ENCODE results near the gene IFNA10.
"Not testable (repeated sequence)": the region's sequence is repeated elsewhere in the genome, so short reads cannot be mapped to it uniquely, and the experiment has no call there.

IFNA10 gene

DNA sequence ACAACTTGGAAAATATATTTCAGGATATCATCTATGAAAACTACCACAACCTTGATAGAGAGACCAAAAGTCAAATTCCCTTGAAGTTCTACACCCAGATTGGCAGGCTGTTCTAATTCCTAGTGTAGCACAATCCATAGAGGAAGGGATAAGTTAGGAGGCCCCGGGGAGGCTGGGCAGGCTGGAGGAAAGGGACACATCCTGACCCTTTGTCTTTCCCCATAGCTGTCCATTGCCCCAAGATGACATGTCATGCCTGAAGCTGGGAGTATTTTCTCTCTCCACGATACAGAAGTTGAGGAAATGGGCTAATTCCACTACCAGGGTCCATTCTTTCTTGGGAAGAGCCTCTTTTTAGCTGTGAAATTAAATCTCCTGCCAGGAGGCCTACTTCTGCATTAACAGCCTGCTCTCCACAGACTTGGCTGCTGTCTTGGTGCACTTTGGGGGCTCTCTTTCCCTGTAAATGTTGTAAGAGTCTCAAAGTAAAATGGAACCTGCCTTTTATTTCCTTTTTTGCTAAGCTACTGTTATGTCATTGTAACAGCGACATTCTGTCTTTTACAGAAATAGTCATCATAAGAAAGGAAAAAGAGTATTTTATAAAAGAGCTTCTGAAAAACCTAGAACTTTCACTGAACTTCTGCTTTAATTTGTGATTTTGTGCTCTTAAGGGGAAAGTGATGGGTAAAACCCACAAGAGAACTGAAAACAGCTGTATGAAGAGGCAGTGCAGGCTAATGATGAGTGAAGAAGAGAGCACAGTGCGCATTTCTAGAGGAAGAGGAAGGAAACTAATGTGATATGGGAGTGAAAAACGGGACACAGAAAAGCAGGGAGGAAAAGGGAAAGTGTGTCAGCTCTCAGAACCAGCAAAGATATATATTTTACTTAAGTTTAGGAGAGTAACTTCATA, 6.7 kb upstream of the IFNA10 start:
- ChIA-PET POLR2A (interaction anchor here (1.1 kb wide), 1 partner anchor 18 kb away, joined by 3 read pairs; no protein-coding TSS in a partner anchor), CTCF (interaction anchor here (0.6 to 2.7 kb wide), 16 partner anchors 10 to 582 kb away, joined by 3 to 17 read pairs (median 4); no protein-coding TSS in a partner anchor)
- TF ChIP-seq PRDM1 (tag by site-specific recombination; IDR thresholded peaks at IDR 0.05): 0 out of 2 replicates have a peak, but pooled peaks have one; percentile 31
- H3K9me3 ChIP-seq (ENCODE audit: control insufficient read depth, insufficient read depth, low read depth, low read length); H3K27ac ChIP-seq (ENCODE audit: extremely low read depth, low read depth, low read length); H3K36me3 ChIP-seq (ENCODE audit: control insufficient read depth in 2 of 2, insufficient read depth in 1 of 2, low read length in 2 of 2); H3K4me1 ChIP-seq (ENCODE audit: control insufficient read depth, insufficient read depth, low read length); H3K4me3 ChIP-seq (ENCODE audit: low read depth, low read length): not testable (repeated sequence)

DNA sequence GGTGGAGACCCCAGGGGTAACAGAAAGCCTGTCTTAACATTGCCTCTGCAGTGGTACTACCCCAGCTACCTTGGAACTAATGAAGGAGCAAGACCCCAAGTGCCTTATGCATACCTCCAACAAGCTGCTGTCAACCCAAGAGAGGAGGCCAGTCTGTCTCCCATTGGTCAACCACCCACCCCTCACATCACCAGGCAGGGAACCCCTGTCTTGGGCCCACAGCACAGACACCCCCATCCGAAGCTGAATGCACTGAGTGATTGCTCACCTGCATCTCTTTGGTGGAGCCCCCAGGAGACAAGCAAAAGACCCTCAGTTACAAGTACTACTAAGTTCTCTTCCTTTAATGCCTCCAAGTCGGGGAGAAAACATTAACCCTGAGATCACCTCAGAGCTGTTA, 5.2 kb upstream of the IFNA10 start:
- H3K4me3 ChIP-seq (ENCODE audit: low read depth, low read length); H3K9me3 ChIP-seq (ENCODE audit: control insufficient read depth, insufficient read depth, low read depth, low read length); POLR2A ChIA-PET; H3K4me1 ChIP-seq (ENCODE audit: control insufficient read depth, insufficient read depth, low read length); H3K27ac ChIP-seq (ENCODE audit: extremely low read depth, low read depth, low read length); H3K36me3 ChIP-seq (ENCODE audit: control insufficient read depth in 2 of 2, insufficient read depth in 1 of 2, low read length in 2 of 2): not testable (repeated sequence)
- CTCF ChIA-PET: interaction anchor here (0.9 to 2.0 kb wide), 4 partner anchors 9 to 243 kb away, joined by 3 to 8 read pairs (median 6); no protein-coding TSS in a partner anchor

DNA sequence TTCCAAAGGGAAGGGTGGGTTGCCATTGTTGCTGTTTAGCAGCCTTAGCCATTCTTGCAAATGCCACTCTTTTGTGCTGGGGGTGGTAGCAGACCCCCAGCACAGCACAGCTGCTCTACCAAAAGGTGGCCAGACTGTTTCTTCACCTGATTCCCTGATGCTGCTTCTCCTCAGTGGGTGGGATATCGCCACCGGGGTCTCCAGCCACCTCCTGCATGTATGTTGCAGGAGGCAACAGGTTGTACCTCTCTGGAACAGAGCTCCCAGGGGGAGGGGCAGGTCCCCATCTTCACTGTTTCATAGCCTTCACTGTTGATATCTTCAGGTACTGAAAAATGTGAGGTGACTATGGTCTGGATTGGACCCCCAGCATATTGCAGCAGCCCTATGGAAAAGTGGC, 3.8 kb upstream of the IFNA10 start:
- POLR2A ChIA-PET; H3K36me3 ChIP-seq (ENCODE audit: control insufficient read depth in 2 of 2, insufficient read depth in 1 of 2, low read length in 2 of 2); H3K27ac ChIP-seq (ENCODE audit: extremely low read depth, low read depth, low read length); H3K4me3 ChIP-seq (ENCODE audit: low read depth, low read length); H3K9me3 ChIP-seq (ENCODE audit: control insufficient read depth, insufficient read depth, low read depth, low read length); H3K4me1 ChIP-seq (ENCODE audit: control insufficient read depth, insufficient read depth, low read length): not testable (repeated sequence)
- CTCF ChIA-PET: interaction anchor here (0.9 to 2.0 kb wide), 2 partner anchors 16 kb away, joined by 4 to 8 read pairs; no protein-coding TSS in a partner anchor

DNA sequence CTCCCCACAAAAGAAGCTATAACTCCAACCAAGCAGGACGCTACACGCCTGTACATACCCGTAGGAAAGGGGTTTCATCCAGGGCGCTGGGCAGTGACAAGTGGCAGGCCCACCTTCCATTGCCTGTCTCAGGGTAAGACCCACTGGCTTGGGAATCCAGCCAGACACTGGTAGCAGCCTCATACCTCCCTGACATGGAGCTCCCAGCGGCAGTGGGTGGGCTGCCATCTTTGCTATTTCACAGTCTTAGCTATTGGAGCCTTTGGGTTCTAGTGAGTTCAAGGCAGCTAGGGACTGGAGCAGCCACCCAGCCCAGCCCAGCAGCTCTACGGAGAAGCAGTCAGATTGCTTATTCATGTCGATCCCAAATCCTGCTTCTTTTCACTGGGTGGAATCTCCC, 3.4 kb upstream of the IFNA10 start:
- Histone ChIP-seq H3K4me1 (ENCODE audit: control insufficient read depth, insufficient read depth, low read length) (no peaks in the 10 kb centered on the region), H3K9me3 (ENCODE audit: control insufficient read depth, insufficient read depth, low read depth, low read length) (no peaks in the 10 kb centered on the region), H3K4me3 (ENCODE audit: low read depth, low read length) (no peak overlapping the region), H3K36me3 (ENCODE audit: control insufficient read depth in 2 of 2, insufficient read depth in 1 of 2, low read length in 2 of 2) (no peaks in the 10 kb centered on the region), H3K27ac (ENCODE audit: extremely low read depth, low read depth, low read length) (no peak overlapping the region)
- TF ChIP-seq, protein P1, sequence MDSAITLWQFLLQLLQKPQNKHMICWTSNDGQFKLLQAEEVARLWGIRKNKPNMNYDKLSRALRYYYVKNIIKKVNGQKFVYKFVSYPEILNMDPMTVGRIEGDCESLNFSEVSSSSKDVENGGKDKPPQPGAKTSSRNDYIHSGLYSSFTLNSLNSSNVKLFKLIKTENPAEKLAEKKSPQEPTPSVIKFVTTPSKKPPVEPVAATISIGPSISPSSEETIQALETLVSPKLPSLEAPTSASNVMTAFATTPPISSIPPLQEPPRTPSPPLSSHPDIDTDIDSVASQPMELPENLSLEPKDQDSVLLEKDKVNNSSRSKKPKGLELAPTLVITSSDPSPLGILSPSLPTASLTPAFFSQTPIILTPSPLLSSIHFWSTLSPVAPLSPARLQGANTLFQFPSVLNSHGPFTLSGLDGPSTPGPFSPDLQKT (IDR thresholded peaks at IDR 0.05; ENCODE audit: borderline replicate concordance, low read depth, low read length): no peak
- TF ChIP-seq ZNF514 (tag by site-specific recombination; IDR thresholded peaks at IDR 0.05): no peak
- TF ChIP-seq, protein P2, sequence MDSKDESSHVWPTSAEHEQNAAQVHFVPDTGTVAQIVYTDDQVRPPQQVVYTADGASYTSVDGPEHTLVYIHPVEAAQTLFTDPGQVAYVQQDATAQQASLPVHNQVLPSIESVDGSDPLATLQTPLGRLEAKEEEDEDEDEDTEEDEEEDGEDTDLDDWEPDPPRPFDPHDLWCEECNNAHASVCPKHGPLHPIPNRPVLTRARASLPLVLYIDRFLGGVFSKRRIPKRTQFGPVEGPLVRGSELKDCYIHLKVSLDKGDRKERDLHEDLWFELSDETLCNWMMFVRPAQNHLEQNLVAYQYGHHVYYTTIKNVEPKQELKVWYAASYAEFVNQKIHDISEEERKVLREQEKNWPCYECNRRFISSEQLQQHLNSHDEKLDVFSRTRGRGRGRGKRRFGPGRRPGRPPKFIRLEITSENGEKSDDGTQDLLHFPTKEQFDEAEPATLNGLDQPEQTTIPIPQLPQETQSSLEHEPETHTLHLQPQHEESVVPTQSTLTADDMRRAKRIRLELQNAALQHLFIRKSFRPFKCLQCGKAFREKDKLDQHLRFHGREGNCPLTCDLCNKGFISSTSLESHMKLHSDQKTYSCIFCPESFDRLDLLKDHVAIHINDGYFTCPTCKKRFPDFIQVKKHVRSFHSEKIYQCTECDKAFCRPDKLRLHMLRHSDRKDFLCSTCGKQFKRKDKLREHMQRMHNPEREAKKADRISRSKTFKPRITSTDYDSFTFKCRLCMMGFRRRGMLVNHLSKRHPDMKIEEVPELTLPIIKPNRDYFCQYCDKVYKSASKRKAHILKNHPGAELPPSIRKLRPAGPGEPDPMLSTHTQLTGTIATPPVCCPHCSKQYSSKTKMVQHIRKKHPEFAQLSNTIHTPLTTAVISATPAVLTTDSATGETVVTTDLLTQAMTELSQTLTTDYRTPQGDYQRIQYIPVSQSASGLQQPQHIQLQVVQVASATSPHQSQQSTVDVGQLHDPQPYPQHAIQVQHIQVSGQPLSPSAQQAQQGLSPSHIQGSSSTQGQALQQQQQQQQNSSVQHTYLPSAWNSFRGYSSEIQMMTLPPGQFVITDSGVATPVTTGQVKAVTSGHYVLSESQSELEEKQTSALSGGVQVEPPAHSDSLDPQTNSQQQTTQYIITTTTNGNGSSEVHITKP (tag by site-specific recombination; IDR thresholded peaks at IDR 0.05): no peak
- no peak for TF ChIP-seq SCRT2 (tag by site-specific recombination; IDR thresholded peaks at IDR 0.05)
- ChIA-PET CTCF (interaction anchor here (0.9 kb wide), 1 partner anchor 15 kb away, joined by 4 read pairs; no protein-coding TSS in a partner anchor), POLR2A (no interaction called here)

DNA sequence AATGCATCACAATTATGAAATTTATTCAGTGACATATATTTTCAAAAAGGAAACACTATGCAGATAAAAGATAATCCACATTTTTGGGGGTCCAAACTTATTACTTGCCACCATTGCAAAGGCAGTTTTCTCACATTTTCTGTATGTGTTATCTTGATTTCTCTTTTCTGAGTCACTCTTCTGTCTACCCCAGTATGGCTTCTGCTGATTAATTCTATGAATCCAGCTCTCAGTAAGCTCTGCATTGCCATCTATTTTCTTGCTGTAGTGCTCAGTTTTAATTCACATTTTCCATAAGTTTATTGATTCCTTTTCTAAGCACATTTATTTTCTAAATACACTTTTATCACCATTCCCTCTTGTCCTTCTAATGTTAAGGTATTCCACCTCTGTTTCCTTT, 1.7 kb downstream of the IFNA10 start:
- Histone ChIP-seq H3K9me3 (ENCODE audit: control insufficient read depth, insufficient read depth, low read depth, low read length) (no peaks in the 10 kb centered on the region), H3K36me3 (ENCODE audit: control insufficient read depth in 2 of 2, insufficient read depth in 1 of 2, low read length in 2 of 2) (no peaks in the 10 kb centered on the region), H3K27ac (ENCODE audit: extremely low read depth, low read depth, low read length) (no peak overlapping the region), H3K4me1 (ENCODE audit: control insufficient read depth, insufficient read depth, low read length) (no peaks in the 10 kb centered on the region), H3K4me3 (ENCODE audit: low read depth, low read length) (no peak overlapping the region)
- ChIA-PET CTCF (no interaction called here), POLR2A (no interaction called here)
- TF ChIP-seq ZNF223 (tag by site-specific recombination; IDR thresholded peaks at IDR 0.05) (no peak), ZNF426 (tag by site-specific recombination; IDR thresholded peaks at IDR 0.05) (no peak), ZNF670 (tag by site-specific recombination; IDR thresholded peaks at IDR 0.05; ENCODE audit: low read depth) (no peak), ZNF530 (tag by site-specific recombination; IDR thresholded peaks at IDR 0.05; ENCODE audit: low read depth) (no peak), ZNF707 (tag by site-specific recombination; IDR thresholded peaks at IDR 0.05) (no peak)
- TF ChIP-seq, protein P3, sequence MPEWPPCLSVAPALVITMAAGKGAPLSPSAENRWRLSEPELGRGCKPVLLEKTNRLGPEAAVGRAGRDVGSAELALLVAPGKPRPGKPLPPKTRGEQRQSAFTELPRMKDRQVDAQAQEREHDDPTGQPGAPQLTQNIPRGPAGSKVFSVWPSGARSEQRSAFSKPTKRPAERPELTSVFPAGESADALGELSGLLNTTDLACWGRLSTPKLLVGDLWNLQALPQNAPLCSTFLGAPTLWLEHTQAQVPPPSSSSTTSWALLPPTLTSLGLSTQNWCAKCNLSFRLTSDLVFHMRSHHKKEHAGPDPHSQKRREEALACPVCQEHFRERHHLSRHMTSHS (tag by site-specific recombination; IDR thresholded peaks at IDR 0.05): no peak
- TF ChIP-seq, protein P4, sequence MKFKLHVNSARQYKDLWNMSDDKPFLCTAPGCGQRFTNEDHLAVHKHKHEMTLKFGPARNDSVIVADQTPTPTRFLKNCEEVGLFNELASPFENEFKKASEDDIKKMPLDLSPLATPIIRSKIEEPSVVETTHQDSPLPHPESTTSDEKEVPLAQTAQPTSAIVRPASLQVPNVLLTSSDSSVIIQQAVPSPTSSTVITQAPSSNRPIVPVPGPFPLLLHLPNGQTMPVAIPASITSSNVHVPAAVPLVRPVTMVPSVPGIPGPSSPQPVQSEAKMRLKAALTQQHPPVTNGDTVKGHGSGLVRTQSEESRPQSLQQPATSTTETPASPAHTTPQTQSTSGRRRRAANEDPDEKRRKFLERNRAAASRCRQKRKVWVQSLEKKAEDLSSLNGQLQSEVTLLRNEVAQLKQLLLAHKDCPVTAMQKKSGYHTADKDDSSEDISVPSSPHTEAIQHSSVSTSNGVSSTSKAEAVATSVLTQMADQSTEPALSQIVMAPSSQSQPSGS (tag by site-specific recombination; IDR thresholded peaks at IDR 0.05; ENCODE audit: low read depth): no peak

Measured in HEK293 (cell line).